NCI-H146 treated with DMSO at 0.1 percent for 48 hours (cell line): ENCODE measurements around the gene CHN1.

Experiments used
- DNase-seq: peaks from one replicate; lab custom pipeline; 2025; ENCODE audit not compliant: unreplicated experiment; lab: John Stamatoyannopoulos, UW

Gene CHN1

GRCh38 chr2:175011505-175011904 is 6.3 kb upstream of the CHN1 start:
- no peak for DNase-seq

GRCh38 chr2:175010848-175011254 is 5.7 kb upstream of the CHN1 start:
- DNase-seq: no peak

DNA sequence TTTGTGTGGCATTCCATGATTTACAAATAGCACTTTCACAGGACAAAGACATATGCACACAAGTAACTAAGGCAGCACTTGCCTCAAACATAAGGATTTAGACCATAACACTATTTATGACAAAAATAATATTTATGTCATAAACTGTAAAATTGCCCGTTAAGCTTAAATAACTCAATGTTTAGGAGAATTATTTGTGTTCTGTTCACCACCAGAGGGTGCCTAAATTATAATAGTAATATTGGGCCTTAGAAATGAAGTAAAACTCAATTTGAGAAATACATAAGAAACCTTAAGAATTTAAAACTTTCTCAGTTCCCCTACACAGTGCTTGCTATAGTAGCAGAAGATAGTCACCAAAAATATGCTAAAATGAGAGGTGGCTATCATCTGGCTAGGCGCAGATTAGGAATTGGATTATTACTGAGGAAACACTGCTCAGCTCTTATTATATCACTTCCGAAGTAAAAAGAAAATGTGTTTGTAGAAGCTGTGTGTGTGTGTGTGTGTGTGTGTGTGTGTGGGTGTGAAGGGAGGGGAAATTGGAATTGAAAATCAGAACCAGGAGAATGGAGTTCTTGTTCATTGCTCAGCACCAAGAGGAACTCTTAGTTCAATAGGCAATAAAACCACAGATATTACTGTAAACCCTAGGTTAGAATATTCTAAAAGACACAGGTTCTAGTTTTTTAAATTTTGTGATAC is 4.9 kb upstream of the CHN1 start:
- DNase-seq: no peak

DNA sequence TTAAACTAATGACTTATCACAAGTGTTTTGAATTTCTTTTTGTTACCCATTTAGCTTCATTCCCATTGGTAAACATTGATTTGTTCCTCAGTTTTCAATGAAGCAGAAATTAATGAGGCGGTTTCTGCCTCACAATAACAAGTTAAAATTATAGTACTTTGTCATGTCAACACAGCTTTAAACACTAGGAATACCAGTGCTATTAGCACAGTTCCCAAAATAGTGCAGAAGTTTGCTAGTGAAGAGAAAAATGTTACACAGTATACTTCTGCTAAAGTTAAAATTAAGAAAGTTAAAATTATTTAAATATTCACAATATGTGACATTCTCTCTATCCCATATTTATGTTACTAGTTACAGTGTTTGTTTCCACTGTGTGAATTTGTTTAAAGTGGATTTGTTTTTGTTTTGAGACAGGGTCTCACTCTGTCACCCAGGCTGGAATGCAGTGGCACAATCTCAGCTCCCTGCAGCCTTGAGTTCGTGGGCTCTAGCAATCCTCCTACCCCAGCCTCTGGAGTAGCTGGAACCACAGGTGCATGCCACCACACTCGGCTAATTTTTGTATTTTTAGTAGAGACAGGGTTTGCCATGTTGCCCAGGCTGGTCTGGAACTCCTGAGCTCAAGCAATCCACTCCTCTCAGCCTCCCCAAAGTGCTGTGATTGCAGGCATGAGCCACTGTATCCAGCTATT is 3.8 kb upstream of the CHN1 start:
- no peak for DNase-seq

DNA sequence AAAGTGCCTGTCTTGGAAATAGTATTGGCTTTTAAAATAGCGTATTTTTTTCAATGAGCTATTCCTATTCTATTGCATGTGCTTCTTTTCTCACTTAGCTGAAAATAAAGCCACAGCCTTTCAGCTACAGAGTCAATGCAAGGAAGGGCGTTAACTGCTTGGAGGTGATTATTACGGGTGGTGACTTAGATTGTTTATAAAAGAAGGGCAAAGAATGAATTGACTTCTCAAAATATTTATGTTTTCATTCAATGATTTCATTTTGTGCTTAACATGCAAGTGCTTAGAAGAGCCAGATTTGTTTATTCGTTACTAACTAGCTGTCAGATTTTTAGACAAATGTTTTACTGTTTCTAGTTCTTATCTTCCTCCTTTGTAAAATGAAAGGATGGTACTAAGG is 2.8 kb upstream of the CHN1 start:
- DNase-seq: no peak

GRCh38 chr2:175007510-175007909 is 2.3 kb upstream of the CHN1 start:
- no peak for DNase-seq

DNA sequence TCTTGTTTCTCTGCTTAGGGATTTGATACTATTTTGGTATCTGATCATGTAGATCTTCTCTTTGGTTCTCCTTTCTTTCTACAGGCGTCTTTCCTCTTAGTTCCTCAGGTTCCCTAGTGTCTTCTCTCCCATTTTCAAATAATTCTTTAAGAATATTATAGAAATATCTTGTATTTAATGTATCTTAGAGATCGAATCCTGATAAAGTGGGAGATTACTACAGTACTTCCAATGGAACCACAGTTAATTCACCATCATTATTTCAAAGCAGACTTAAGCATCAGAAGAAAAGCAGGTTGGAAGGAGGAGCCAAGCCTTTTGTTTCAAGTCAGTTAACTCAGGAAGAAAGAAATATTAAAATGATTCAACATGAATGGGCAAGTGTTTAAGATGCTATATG is 1.1 kb upstream of the CHN1 start:
- DNase-seq: no peak

DNA sequence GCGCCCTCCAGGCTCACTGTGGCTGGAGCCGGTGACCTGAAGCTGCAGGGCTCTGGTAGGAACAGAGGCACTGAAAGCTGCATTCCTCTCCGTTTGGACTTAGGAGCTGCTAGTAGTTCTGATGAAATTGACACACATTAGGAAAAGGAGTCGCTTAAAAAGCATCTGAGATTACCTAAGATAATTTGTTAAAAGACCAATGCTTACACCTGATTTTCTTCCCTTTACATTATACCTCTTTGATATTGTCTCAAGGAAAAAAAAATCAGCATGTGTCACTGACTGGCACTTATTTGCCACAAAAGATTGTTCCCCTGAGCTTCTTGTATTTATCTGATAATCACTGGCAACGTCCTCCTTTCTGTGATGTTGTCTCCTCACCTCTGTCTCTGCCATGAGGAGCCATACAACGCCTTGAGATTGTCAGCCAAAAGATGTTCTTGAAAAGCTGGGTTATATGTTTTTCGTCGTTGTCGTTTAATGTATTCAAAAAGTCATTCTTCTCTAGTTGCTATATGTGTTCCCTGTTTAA is 618 bp upstream of the CHN1 start:
- no peak for DNase-seq

DNA sequence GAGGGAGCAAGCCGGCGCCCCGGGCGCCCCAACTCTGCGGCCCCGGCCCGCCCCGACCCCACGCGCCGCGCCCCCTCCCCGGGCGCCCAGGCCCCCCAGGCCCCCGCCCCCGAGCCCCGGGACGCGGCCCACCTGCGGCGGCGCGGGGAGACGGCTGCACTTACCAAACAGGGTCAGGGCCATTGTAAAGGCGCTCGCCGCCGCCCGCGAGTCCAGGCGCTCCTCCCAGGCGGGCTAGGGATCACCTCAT is 526 bp downstream of the CHN1 start:
- no peak for DNase-seq

DNA sequence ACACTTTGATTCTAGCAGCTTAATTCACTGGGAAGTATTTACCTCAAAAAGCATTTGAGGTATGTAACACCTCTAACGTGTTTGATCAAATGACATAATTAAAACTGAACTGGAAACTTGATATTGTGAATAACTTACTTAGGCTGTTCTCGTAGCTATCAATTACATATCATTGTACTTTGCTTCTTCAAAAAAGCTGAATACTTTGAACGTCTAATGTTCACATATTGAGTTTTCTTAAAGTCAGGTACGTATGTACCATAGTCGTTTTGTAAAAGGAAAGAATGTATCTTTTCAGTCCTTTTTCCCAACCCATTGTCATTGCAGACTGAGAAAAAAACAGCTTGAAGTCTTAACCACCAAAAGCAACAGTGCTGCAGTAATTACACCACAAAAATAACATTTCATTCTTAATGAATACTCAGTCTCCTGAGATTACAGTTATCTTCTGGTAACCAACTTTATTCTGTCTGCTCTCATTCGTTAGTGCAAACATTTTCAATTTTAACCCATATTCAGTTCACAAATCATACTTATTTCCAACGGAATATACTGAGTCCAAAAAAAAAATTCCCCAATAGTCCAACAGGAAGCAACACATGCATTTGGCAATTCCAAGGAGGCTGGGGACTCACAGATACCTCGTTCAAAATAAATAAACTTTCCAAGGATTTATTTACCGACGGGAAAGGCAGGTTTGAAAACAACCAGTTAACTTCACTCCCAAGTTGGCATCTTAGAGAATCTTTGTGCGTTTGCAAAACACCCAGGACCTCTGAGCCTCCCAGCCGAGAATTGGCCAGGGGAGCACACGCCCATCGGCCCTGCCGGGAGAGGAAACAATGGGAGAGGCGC is 1.1 kb downstream of the CHN1 start:
- no peak for DNase-seq

DNA sequence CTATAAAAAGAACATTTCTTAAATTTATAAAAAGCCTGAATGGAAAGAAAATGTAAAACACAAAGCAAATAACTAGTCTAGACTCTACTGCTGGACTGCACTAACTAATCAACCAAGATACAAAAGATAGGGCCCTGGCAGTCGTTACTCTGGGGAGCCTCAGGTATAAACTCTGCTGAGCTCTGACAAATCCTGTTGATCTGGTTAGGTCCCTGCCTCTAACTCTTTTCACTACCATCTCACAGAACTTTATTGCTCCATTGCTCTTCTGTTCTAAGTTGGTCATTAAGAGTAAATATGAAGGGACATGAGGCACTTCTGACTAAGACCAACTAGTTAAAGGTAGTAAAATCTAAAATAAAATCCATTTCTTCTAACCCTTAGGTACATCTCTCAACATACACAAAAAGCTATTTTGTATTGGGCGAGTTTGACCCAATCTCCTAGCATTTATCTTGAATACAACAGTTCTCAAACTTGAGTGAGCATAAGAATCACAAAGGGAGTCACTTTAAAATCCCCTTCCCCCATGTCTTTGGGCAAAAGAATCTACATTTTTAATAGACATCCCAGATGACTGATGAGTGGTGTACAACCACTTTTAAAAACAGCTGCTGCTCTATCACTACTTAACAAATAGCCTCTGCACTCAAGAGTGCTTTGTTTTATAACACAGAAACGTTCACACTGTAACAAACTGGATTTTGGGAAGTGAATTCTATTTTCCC is 2.5 kb downstream of the CHN1 start:
- no peak for DNase-seq

- DNase-seq: no peak
Measured at GRCh38 chr2:175001566-175001965, 3.6 kb downstream of the CHN1 start.

GRCh38 chr2:174997110-174997509 is 8.1 kb downstream of the CHN1 start:
- DNase-seq: no peak

DNA sequence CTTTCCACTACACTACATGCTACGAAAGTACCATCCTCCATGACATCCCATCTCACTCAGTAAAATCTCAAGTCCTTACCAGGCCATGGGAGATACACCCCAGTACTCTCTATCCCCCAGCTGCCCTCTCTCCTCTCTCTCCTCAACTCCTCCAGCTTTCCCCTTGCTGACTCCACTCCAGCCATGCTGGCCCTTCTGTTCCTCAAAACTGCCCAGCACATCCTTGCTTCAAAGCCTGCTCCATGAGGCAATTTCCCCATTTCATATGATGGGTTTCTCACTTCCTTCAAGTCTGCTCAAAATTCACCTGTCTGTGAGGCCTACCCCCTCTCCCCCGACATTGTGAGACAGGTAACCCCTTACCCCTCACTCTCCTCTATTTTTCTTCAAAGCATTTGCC is 8.6 kb downstream of the CHN1 start:
- DNase-seq: no peak

DNA sequence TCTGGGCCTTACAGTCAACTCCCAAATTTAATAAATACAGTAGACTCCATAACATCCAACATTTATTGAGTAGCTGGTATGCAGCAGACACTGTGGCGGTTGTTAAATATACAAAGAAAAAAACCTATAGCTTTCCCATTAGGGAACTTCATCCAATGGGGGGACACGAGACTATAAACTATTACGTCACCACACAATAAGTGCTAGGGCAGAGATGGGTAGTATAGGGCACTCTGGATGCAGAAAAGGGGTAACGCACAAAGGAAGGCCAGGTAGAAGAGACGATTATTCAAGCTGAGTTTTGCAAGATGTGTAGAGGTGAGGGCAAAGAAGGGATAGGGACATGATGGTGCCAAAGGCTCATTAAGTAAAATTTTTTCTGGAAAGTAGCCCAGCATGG is 10.8 kb downstream of the CHN1 start:
- no peak for DNase-seq

DNA sequence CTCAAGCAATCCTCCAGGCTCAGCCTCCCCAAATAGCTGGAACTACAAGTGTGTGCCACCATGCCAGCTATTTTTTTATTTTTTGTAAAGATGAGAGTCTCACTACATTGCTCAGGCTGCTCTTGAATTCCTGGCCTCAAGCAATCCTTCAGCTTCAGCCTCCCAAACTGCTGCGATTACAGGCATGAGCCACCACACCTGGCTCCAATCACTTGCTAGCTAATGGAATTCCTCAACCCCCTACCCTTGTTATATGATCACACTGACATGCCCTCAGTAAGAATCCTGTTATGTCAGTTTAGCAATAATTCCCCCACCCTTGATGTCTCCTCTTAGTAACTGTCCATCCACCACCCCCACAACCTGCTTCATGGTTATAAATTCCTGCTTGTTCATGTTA is 12.3 kb downstream of the CHN1 start:
- DNase-seq: no peak

DNA sequence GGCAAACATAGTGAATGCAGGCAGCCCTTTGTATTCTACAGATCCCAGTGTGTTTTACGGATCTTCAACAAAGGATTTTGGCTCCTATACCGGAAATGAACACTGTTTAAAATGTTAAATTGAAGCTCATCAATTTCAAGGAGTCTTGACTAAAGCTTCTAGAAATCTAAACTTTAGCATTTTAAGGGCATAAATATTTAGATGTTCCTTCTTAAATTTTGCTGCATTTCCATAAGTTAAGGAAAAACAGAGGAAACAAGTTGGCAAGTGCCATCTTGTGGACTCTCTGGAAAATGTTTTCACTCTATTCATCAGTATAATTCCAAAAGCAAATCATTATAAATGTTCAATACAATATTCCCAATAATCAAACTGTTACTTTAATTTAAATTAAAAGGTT is 19.6 kb downstream of the CHN1 start:
- no peak for DNase-seq

DNA sequence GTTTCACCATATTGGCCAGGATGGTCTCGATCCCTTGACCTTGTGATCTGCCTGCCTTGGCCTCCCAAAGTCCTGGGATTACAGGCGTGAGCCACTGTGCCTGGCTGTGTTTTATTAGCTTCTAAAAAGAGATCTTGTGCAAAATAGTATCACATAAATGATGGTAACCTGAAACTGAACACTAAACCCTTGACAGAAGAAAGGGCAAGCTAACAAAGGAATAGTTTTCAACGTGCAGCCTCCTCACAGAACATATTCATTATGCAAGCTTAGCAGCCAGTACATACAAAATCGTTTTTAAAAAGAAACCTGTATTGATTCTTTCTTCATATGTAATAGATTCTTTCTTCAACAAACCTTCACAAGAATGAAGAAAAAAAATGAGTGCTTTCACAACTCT is 20.6 kb downstream of the CHN1 start:
- DNase-seq: no peak

- DNase-seq: no peak
Measured at GRCh38 chr2:174981331-174981730, 23.9 kb downstream of the CHN1 start.

DNA sequence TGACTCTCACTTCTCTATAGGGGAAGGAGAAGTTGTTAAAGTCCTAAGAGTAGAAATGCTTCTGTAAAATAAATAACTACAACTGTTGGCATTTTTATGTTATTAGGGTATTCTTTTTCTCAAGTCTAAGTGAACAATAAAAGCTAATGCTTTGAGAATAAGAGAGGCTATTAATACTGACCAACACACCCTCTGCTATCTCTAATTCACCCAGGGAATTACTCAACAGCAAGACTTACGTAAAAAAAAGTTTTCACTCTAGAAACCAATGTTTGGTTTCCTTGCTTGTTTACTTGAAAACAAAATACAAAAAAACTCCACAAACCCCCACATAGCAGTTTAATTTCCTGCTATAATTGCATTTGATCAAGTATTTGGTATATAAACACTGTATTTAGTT is 25.2 kb downstream of the CHN1 start:
- DNase-seq: no peak

DNA sequence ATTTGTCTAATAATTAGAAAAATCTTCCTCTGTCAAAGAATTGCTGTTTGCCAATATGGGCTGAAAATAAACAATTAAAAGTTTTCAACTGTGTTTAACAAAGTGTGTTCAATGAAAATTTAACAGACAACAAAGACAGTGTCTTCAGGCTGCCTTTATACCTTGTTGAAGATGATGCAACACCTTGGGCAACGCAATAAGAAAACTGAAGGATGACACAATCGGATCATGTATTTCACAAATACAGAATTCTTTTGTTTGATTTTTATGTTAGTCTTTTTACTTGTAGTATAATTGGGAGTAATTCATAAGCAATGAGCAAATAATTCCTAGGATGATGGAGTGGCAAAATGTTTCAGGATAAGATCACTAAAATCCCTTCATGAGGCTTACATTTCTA is 27.8 kb downstream of the CHN1 start:
- DNase-seq: no peak
